HG02678 (cell line): Measurements from ENCODE around the gene CDC27.
"Not testable (repeated sequence)": the region's sequence is repeated elsewhere in the genome, so short reads cannot be mapped to it uniquely, and the experiment has no call there.

Experiments
- ATAC-seq: cut with Tn5 transposase; IDR thresholded peaks from one replicate; pipeline ENCODE4 v1.9.1; 2021; ENCODE audit warnings: mild to moderate bottlenecking, moderate library complexity; ENCODE audit not compliant: unreplicated experiment

The CDC27 gene

DNA sequence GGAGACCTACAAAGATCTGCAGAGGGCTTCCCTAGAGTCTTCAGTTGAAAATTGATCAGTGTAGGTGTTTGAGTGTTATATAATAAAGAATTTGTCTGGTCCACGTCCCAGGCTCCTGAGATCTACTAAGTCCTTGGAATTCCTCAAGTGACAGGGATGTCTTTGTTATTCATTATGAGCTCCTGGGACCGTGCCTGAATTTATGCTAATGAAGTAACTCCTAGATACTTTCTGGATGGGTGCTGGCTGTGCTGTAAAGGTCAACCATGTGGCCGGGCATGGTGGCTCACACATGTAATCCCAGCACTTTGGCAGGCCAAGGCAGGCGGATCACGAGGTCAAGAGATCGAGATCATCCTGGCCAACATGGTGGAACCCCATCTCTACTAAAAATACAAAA lies 43.7 kb downstream of the CDC27 start:
- ATAC-seq: no peak

GRCh38 chr17:47135235-47135634 lies 53.9 kb downstream of the CDC27 start:
- no peak for ATAC-seq

DNA sequence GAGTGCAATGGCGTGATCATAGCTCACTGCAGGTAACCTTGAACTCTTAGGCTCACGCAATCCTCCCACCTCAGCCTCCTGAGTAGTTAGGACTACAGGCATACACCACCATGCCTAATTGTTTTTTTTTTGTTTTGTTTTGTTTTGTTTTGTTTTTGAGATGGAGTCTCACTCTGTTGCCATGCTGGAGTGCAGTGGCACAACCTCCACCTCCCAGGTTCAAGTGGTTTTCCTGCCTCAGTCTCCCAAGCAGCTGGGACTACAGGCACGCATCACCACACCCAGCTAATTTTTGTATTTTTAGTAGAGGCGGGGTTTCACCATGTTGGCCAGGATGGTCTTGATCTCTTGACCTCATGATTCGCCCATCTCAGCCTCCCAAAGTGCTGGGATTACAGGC lies 54.7 kb downstream of the CDC27 start:
- ATAC-seq: not testable (repeated sequence)

DNA sequence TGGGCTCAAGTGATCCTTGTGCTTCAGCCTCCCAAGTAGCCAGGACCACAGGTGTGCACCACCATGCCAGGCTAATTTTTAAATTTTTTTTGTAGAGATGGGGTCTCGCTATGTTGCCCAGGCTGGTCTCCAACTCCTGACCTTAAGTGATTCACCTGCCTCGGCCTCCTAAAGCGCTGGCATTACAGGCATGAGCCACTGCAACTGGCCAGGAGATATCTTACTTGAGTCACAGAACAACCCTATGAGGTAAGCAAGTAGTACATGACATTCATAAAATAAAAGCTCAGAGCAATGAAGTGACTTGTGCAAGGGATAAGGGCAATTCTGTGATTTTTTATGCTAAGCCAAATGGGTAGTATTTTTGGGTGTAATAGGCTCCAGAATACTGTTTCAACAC lies 57.3 kb downstream of the CDC27 start:
- ATAC-seq: no peak

DNA sequence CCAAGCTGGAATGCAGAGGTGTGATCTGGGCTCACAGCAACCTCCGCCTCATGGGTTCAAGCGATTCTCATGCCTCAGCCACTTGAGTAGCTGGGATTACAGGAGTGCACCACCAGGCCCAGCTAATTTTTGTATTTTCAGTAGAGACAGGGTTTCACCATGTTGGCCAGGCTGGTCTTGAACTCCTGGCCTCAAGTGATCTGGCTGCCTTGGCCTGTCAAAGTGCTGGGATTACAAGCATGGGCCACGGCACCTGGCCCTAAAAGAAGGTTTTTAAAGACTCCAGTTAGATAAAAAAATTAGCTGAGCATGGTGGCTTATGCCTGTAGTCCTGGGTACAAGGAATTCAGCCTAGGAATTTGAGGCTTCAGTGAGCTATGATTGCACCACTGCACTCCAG lies 62.3 kb downstream of the CDC27 start:
- not testable (repeated sequence) for ATAC-seq

GRCh38 chr17:47123262-47123661 lies 65.8 kb downstream of the CDC27 start:
- not testable (repeated sequence) for ATAC-seq

DNA sequence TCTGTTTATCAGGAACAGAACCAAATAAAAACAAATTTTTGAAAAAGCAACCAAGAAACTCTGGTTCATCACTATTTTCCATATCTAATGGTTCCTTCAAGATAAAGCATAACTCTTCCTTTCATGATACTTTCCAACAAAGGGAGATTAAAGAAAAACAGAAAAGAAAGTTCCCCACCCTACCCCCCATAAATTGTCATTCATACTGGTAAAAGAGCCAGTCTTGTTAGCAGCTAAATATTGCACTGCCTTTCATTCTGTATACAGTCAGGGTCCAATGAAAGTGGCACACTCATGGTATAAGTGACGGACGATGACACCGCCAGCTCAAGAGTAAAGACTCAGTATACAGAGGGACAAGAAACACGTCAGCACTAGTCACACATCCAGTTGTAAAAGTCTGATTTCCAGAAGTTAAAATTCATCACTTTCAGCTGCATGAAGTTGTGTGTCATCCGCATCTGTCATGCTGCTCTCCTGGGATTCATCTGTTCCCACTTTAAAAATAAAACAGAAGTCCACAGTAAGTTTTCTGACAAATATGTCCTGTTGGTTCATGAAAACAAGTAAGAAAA lies 68.5 kb downstream of the CDC27 start:
- no peak for ATAC-seq

GRCh38 chr17:47119746-47120520 lies 69.2 kb downstream of the CDC27 start:
- no peak for ATAC-seq

DNA sequence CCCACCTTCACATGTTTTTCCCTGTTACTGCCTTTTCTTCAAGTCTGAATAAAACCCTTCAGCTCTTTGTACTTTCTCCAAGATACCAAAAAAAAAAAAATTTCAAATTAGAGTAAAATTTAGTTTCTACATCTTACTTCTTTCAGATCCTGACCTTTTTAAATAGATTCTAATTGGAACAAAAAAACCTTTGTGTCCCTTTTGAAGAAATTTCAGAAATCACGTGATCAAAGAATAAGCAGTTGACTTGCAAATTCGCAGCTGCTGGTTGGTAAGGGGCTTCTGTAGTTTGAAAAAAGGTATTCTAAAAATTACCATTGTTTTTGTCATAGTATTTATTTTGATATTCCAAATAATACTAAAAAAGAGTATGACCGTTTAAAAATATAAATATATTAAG lies 71.7 kb downstream of the CDC27 start:
- no peak for ATAC-seq

GRCh38 chr17:47106130-47106529 lies 83.0 kb downstream of the CDC27 start:
- ATAC-seq: no peak

DNA sequence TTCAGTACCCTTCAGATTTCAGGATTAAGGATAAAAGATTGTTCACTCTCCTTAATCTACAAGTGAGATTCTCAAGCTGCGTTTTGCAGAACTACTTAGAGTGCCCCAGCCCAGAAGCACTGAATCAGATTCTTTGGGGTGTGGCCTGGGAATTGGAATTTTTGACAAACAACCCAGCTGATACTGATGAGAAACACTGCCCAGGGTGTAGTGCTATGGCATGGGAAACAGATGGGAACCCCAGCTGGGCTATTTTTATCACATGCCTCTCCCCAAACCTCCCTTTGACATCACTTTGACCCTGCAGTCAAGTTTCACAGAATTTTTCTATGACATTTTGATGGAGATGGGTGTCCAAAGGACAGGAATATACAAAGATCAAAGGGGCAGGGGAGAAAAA lies 83.8 kb downstream of the CDC27 start:
- ATAC-seq: not testable (repeated sequence)

GRCh38 chr17:47102914-47103313 lies 86.2 kb downstream of the CDC27 start:
- ATAC-seq: no peak

DNA sequence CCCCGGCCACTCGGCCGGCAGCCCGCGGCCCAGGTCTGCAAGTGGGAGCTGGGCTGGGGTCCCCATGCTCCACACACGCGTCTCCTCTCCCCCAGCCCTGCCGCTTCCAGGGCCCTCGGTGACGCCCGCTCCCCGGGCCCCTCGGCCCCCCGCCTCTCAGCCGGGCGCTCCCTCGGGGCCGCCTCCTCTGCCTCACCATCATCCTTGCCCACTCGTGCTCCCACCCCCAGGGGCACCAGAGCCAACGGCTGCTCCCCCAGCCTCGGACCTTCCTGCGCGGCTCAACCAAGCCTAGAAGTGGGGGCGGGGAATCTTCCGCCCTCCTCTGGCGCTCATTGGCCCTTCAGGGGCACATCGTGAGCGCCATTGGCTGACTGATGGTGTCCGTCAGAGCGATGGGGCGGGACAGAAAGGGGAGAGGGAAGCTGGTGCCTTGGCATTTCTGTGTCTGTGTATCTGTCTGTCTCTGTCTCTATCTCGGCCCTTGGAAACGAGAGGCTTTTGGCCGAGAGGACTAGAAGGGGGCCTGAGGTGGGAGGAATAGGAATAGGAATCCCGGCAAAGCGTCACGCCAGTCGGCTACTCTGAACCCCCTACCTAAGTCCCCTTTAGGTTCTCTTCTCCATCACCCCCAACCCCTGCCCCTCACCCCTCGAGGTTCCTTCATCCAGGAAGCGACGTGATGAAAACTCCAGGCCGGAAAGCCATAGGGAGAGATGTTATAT lies 88.9 kb downstream of the CDC27 start:
- ATAC-seq: peak; percentile 99

- ATAC-seq: peak; percentile 25
Observed at GRCh38 chr17:47099451-47099986, 89.6 kb downstream of the CDC27 start.

- no peak for ATAC-seq
Observed at GRCh38 chr17:47096343-47096742, 92.8 kb downstream of the CDC27 start.

DNA sequence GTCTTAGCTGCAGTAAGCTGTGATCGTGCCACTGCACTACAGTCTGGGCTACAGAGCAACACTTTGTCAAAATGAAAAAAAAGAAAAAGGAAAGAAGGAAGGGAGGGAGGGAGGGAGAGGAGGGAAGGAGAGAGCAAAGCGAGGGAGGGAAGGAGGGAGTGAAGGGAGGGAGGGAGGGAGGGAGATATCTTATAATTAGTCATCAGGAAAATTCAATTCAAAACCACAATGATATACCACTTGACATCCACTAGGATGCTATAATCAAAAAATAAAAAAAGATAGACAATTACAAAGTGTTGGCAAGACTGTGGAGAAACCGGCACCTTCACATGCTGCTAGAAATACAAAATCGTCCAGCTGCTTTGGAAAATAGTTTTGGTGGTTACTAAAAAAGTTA lies 93.8 kb downstream of the CDC27 start:
- no peak for ATAC-seq

DNA sequence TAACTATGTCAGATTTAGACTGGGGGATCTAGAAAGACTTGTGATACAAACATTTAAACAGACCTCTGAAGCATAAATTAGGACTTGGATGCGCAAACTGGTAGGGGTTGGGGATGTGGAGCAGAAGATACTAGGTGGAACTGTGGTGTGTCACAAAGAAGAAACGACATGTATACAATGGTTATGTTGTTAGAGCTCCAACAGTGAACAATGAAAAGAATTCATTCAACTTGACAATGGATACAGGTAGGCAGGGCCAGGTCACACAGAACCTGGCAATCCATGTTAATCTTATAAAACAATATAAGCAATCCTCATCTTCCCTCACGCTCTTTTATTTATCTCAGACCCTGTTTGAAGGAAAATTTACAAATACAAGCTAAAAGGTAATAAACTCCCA lies 102.0 kb downstream of the CDC27 start:
- no peak for ATAC-seq

- ATAC-seq: no peak
Observed at GRCh38 chr17:47085736-47086135, 103.4 kb downstream of the CDC27 start.

DNA sequence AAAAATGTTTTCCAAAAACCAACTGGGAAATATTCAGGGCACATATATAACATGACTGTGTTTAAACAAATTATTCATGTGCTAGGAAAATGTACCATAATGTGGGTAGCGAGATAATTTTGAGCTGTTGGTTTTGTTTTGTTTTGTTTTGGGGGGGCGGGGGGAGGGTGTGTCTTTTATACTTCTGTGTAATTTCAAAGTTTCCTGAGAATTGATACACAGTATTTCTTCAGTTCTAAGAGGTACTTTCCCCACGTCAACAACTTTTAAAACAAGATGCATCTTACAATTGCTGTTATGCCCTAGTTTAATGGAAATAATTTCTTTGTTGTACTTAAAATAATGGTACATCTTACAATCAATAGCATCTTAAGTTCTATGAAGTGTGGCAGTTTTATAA lies 110.3 kb downstream of the CDC27 start:
- no peak for ATAC-seq

- ATAC-seq: no peak
Observed at GRCh38 chr17:47077576-47077975, 111.5 kb downstream of the CDC27 start.

DNA sequence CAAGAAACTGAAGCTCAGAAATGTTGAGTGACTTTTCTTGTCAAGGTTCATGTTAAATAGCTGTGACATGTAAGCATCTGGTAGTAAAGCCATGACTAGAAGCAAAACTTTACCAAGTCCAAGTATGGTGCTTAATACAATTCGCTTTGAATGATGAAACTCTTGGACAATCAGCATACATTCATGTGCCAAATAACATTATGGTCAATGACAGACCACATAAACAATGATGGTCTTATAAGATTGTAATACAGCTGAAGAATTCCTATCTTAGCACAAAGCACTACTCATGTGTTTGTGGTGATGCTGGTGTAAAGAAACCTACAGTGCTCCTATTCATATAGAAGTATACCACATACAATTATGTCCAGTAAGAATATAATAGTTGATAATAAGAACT lies 112.9 kb downstream of the CDC27 start:
- no peak for ATAC-seq

- not testable (repeated sequence) for ATAC-seq
Observed at GRCh38 chr17:47074361-47074760, 114.7 kb downstream of the CDC27 start.
